T-cell (primary cell): Measurements from ENCODE around the gene JAG1. TPM values are rescaled to one million over a fixed set of nuclear protein-coding genes. Genes with fewer than 3 reads are reported as not detected.

Source experiments
- ATAC-seq, 4 experiments: fragments of 200-7000 bp in 3 of 4; fragments of 150-1000 bp in 1 of 4; cut with Tn5 transposase; replicated peaks in 1 of 4; 1 replicate in 3 of 4; 2 replicates in 1 of 4; pipeline ENCODE4 v1.10.0; 2021; ENCODE audit warnings: moderate library complexity in 3 of 4, mild to moderate bottlenecking in 2 of 4, moderate number of reproducible peaks in 1 of 4
- CTCF ChIA-PET, 2 donors: fragments of 300-600 bp; sonication (Branson Sonifier 250); formaldehyde crosslinking; loops; one replicate each; lab custom pipeline; 2022; ENCODE audit warnings: antibody characterized with exemption in 2 of 2; lab: Charles Lee
- POLR2A ChIA-PET, 2 donors: fragments of 300-600 bp; sonication (Branson Sonifier 250); formaldehyde crosslinking; loops; one replicate each; lab custom pipeline; 2022; ENCODE audit warnings: antibody characterized with exemption in 2 of 2; lab: Charles Lee
- DNase-seq, 35 experiments: peaks; one replicate each; pipeline versions ENCODE4 v3.0.0 to v3.0.0-alpha.2; 2013 to 2023
- H3K27ac ChIP-seq: one replicate; pipeline ENCODE4 v1.5.1; 2013; ENCODE audit warnings: low read length
- H3K27me3 ChIP-seq, 2 experiments: replicated peaks in 1 of 2; 1 replicate in 1 of 2; 2 replicates in 1 of 2; pipeline versions ENCODE4 v1.6.1 to v1.7.0; 2013; ENCODE audit warnings: low read length in 1 of 2, mixed read lengths in 1 of 2; ENCODE audit not compliant: control insufficient read depth in 2 of 2, insufficient read depth in 2 of 2; ENCODE audit errors: extremely low read depth in 1 of 2
- H3K36me3 ChIP-seq, 2 donors: 1 replicate in 1 of 2; 2 replicates in 1 of 2; pipeline versions ENCODE4 v1.6.1 to v1.7.0; 2013; ENCODE audit warnings: low read length in 1 of 2; ENCODE audit not compliant: control insufficient read depth in 2 of 2, insufficient read depth in 1 of 2; ENCODE audit errors: extremely low read depth in 1 of 2
- H3K4me1 ChIP-seq, 2 experiments: 1 replicate in 1 of 2; 2 replicates in 1 of 2; pipeline versions ENCODE4 v1.6.1 to v1.7.0; 2013; ENCODE audit warnings: low read length in 2 of 2, mixed read lengths in 1 of 2; ENCODE audit not compliant: insufficient read depth in 2 of 2, control insufficient read depth in 1 of 2; ENCODE audit errors: extremely low read depth in 1 of 2
- H3K4me3 ChIP-seq, 2 donors: 1 replicate in 1 of 2; 2 replicates in 1 of 2; pipeline versions ENCODE4 v1.5.1 to v1.7.0; 2013; ENCODE audit warnings: mild to moderate bottlenecking in 2 of 2, low read length in 1 of 2, moderate library complexity in 1 of 2; ENCODE audit not compliant: control insufficient read depth in 1 of 2; ENCODE audit errors: extremely low read depth in 1 of 2
- H3K9me3 ChIP-seq: 2 replicates; pipeline ENCODE4 v1.7.0; 2013
- H3K27ac Mint-ChIP-seq, 2 donors: one replicate each; pipeline ENCODE4 v1.8.0; 2020 to 2021; ENCODE audit warnings: mild to moderate bottlenecking in 2 of 2, mixed read lengths in 2 of 2
- H3K27me3 Mint-ChIP-seq, 2 donors: one replicate each; pipeline ENCODE4 v1.8.0; 2021 to 2022; ENCODE audit warnings: mixed read lengths in 2 of 2
- H3K36me3 Mint-ChIP-seq: one replicate; pipeline ENCODE4 v1.8.0; 2021; ENCODE audit warnings: mixed read lengths
- H3K4me1 Mint-ChIP-seq, 3 donors: one replicate each; pipeline ENCODE4 v1.8.0; 2020 to 2022; ENCODE audit warnings: mixed read lengths in 3 of 3, mild to moderate bottlenecking in 1 of 3
- H3K4me3 Mint-ChIP-seq, 3 donors: one replicate each; pipeline ENCODE4 v1.8.0; 2020 to 2022; ENCODE audit warnings: mild to moderate bottlenecking in 3 of 3, mixed read lengths in 3 of 3, moderate library complexity in 3 of 3
- H3K9me3 Mint-ChIP-seq, 3 donors: one replicate each; pipeline ENCODE4 v1.8.0; 2020 to 2022; ENCODE audit warnings: mixed read lengths in 3 of 3
- WGBS: methylation state at CpG from one replicate; pipeline ENCODE4 v1.1.5; 2013; ENCODE audit warnings: missing lambda C conversion rate; ENCODE audit not compliant: insufficient coverage; 5-methylcytosine and 5-hydroxymethylcytosine counted together
- total RNA-seq, 35 experiments: library from RNA in 6 of 35; stranded (reverse) in 6 of 35; fragments of 120-200 nt in 1 of 35; gene quantifications; one replicate each; pipeline versions ENCODE4 v1.2.1 to v1.2.4 and lab custom pipeline; 2013 to 2026

JAG1 gene
- total RNA-seq, 5 donors from 2014 or later (not counting 1 experiment from before 2014, with no cell fraction given) = 0.12 to 1.1 (median 0.56) TPM

DNA sequence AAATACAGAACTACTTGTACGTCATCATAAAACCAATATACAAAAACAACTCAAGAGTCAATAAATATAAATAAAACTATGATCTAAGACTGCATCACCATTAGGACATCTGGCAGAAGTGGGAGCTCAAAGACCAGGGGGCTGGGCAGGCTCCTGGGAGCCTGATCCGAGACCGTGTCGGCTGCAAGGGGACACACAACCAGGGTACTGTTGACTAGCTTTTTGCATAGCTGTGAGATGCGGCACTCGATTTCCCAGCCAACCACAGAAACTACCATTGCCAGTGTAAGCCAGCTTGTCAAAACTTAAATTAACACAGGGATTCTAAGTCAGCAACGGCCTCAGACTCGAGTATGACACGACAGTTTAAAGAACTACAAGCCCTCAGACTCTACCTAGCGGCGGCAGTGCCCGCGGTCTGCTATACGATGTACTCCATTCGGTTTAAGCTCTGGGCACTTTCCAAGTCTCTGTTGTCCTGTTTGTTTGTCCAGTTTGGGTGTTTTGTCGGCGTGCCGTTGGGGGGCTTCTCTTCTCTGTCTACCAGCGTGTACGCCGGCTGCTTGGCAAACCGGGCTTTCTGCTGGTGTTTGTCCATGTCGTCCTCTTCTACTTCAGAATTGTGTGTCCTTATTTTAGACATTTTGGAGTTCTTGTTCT lies 34.6 kb downstream of the JAG1 start:
- CTCF ChIA-PET = no interaction called here
- H3K27me3 Mint-ChIP-seq = no peaks in the 10 kb centered on the region
- no peak overlapping the region for H3K27ac Mint-ChIP-seq
- no peak overlapping the region for H3K27ac ChIP-seq
- H3K4me3 Mint-ChIP-seq = no peak overlapping the region
- H3K9me3 Mint-ChIP-seq = no peaks in the 10 kb centered on the region
- peaks cover 0 to 3% (median 0%) of the 10 kb centered on the region in 3 donors for H3K4me1 Mint-ChIP-seq
- H3K36me3 Mint-ChIP-seq = peaks cover 3% of the 10 kb centered on the region
- H3K4me3 ChIP-seq = no peak overlapping the region
- no peaks in the 10 kb centered on the region for H3K36me3 ChIP-seq
- H3K4me1 ChIP-seq = no peaks in the 10 kb centered on the region
- no peaks in the 10 kb centered on the region for H3K9me3 ChIP-seq
- 97% methylated on average over 15 of the region's 23 CpGs for WGBS
- DNase-seq = no peak
- ATAC-seq = no peak
- POLR2A ChIA-PET = no interaction called here
- H3K27me3 ChIP-seq = no peaks in the 10 kb centered on the region

- H3K27me3 ChIP-seq = no peaks in the 10 kb centered on the region
- ChIA-PET POLR2A (no interaction called here), CTCF (interaction anchor here in 1 of 2 donors (0.6 kb wide), 1 partner anchor 185 kb away, joined by 3 read pairs; no protein-coding TSS in a partner anchor)
- no peak for ATAC-seq
- H3K4me1 ChIP-seq = peaks cover 0 to 3% of the 10 kb centered on the region in 2 experiments
- H3K4me3 ChIP-seq = no peak overlapping the region
- peaks cover 1 to 10% (median 7%) of the 10 kb centered on the region in 3 donors for H3K4me1 Mint-ChIP-seq
- H3K27me3 Mint-ChIP-seq = no peaks in the 10 kb centered on the region
- H3K9me3 Mint-ChIP-seq = no peaks in the 10 kb centered on the region
- no peak overlapping the region for H3K27ac Mint-ChIP-seq
- peaks cover 3% of the 10 kb centered on the region for H3K36me3 Mint-ChIP-seq
- H3K9me3 ChIP-seq = no peaks in the 10 kb centered on the region
- no peak overlapping the region for H3K27ac ChIP-seq
- no peak for DNase-seq
- no peak overlapping the region for H3K4me3 Mint-ChIP-seq
- H3K36me3 ChIP-seq = no peaks in the 10 kb centered on the region
- 94% methylated on average over 3 of the region's 6 CpGs for WGBS
These were observed 36.2 kb downstream of the JAG1 start for GRCh38 chr20:10637563-10637962.

- Mint-ChIP-seq H3K9me3 (no peaks in the 10 kb centered on the region), H3K27ac (no peak overlapping the region), H3K36me3 (peaks cover 3% of the 10 kb centered on the region), H3K27me3 (no peaks in the 10 kb centered on the region), H3K4me3 (no peak overlapping the region), H3K4me1 (peaks cover 1 to 10% (median 7%) of the 10 kb centered on the region in 3 donors)
- DNase-seq = no peak
- POLR2A ChIA-PET = no interaction called here
- WGBS = 91% methylated on average over 4 of the region's 10 CpGs
- H3K9me3 ChIP-seq = no peaks in the 10 kb centered on the region
- no peak overlapping the region for H3K27ac ChIP-seq
- H3K36me3 ChIP-seq = no peaks in the 10 kb centered on the region
- no peak overlapping the region for H3K4me3 ChIP-seq
- ATAC-seq = no peak
- CTCF ChIA-PET = interaction anchor here in 1 of 2 donors (0.5 kb wide), 1 partner anchor 1565 kb away, joined by 3 read pairs; no protein-coding TSS in a partner anchor
- H3K4me1 ChIP-seq = peaks cover 0 to 3% of the 10 kb centered on the region in 2 experiments
- H3K27me3 ChIP-seq = no peaks in the 10 kb centered on the region
These were observed 36.7 kb downstream of the JAG1 start for GRCh38 chr20:10637031-10637559.

GRCh38 chr20:10636326-10636818 lies 37.4 kb downstream of the JAG1 start:
- POLR2A ChIA-PET = no interaction called here
- Histone ChIP-seq H3K27ac (no peak overlapping the region), H3K36me3 (no peaks in the 10 kb centered on the region), H3K9me3 (no peaks in the 10 kb centered on the region), H3K4me1 (peaks cover 0 to 3% of the 10 kb centered on the region in 2 experiments), H3K27me3 (no peaks in the 10 kb centered on the region), H3K4me3 (no peak overlapping the region)
- Mint-ChIP-seq H3K27me3 (no peaks in the 10 kb centered on the region), H3K9me3 (no peaks in the 10 kb centered on the region), H3K27ac (no peak overlapping the region), H3K4me1 (peaks cover 1 to 10% (median 7%) of the 10 kb centered on the region in 3 donors), H3K4me3 (no peak overlapping the region), H3K36me3 (peaks cover 3% of the 10 kb centered on the region)
- CTCF ChIA-PET = no interaction called here
- no peak for DNase-seq
- ATAC-seq = no peak
- 88% methylated on average over 5 of the region's 5 CpGs for WGBS

GRCh38 chr20:10635476-10636208 lies 38.2 kb downstream of the JAG1 start:
- H3K27me3 Mint-ChIP-seq = no peaks in the 10 kb centered on the region
- H3K9me3 ChIP-seq = no peaks in the 10 kb centered on the region
- no peak overlapping the region for H3K4me3 Mint-ChIP-seq
- no peaks in the 10 kb centered on the region for H3K36me3 ChIP-seq
- no peaks in the 10 kb centered on the region for H3K9me3 Mint-ChIP-seq
- H3K27ac Mint-ChIP-seq = no peak overlapping the region
- WGBS = 87% methylated on average over 4 of the region's 5 CpGs
- H3K36me3 Mint-ChIP-seq = peaks cover 3% of the 10 kb centered on the region
- no peak overlapping the region for H3K4me3 ChIP-seq
- no peak overlapping the region for H3K27ac ChIP-seq
- CTCF ChIA-PET = interaction anchor here in 1 of 2 donors (1.0 kb wide), 1 partner anchor 83 kb away, joined by 3 read pairs; no protein-coding TSS in a partner anchor
- H3K4me1 ChIP-seq = peaks cover 0 to 3% of the 10 kb centered on the region in 2 experiments
- ATAC-seq = no peak
- H3K4me1 Mint-ChIP-seq = peaks cover 1 to 10% (median 7%) of the 10 kb centered on the region in 3 donors
- POLR2A ChIA-PET = no interaction called here
- no peaks in the 10 kb centered on the region for H3K27me3 ChIP-seq
- DNase-seq = no peak

- POLR2A ChIA-PET = no interaction called here
- no peaks in the 10 kb centered on the region for H3K36me3 ChIP-seq
- H3K27ac ChIP-seq = no peak overlapping the region
- CTCF ChIA-PET = interaction anchor here in 1 of 2 donors (1.0 kb wide), 1 partner anchor 84 kb away, joined by 3 read pairs; no protein-coding TSS in a partner anchor
- Mint-ChIP-seq H3K4me1 (peaks cover 1 to 10% (median 7%) of the 10 kb centered on the region in 3 donors), H3K36me3 (peaks cover 7% of the 10 kb centered on the region), H3K27ac (no peak overlapping the region), H3K9me3 (no peaks in the 10 kb centered on the region), H3K27me3 (no peaks in the 10 kb centered on the region), H3K4me3 (no peak overlapping the region)
- no peaks in the 10 kb centered on the region for H3K9me3 ChIP-seq
- peaks cover 0 to 3% of the 10 kb centered on the region in 2 experiments for H3K4me1 ChIP-seq
- H3K4me3 ChIP-seq = no peak overlapping the region
- no peak for ATAC-seq
- WGBS = 97% methylated on average over 9 of the region's 11 CpGs
- no peaks in the 10 kb centered on the region for H3K27me3 ChIP-seq
- no peak for DNase-seq
These were observed 39.0 kb downstream of the JAG1 start for GRCh38 chr20:10634683-10635411.
